HCT116 (cell line): Measurements from ENCODE around the gene MT3. TPM values are rescaled to one million over a fixed set of nuclear protein-coding genes. Genes with fewer than 3 reads are reported as not detected.

Source experiments
- ATAC-seq: fragments of 200-7000 bp; cut with Tn5 transposase; 2 replicates; pipeline ENCODE4 v1.9.1; 2020; ENCODE audit warnings: mild to moderate bottlenecking, moderate library complexity
- Bru-seq: library from RNA; stranded (reverse); fragments of 400-500 nt; gene quantifications from one replicate; lab custom pipeline; 2021; lab: Mats Ljungman, UMichigan
- BruChase-seq, 2 experiments: library from RNA; stranded (reverse); fragments of 400-500 nt; gene quantifications; one replicate each; lab custom pipeline; 2021; lab: Mats Ljungman, UMichigan
- BruUV-seq: library from RNA; stranded (reverse); fragments of 400-500 nt; replicated peaks from 2 replicates; lab custom pipeline; 2021; lab: Mats Ljungman, UMichigan
- CTCF ChIA-PET: fragments of 300-600 bp; sonication (Branson Sonifier 250); formaldehyde crosslinking; loops from one replicate; lab custom pipeline; 2021; ENCODE audit warnings: antibody characterized with exemption; lab: Charles Lee
- POLR2A ChIA-PET: fragments of 300-600, 350-600 bp; sonication (Branson Sonifier 250); formaldehyde crosslinking; loops from one replicate; lab custom pipeline; 2021; ENCODE audit warnings: antibody characterized with exemption; lab: Charles Lee
- RAD21 ChIA-PET, 2 experiments: fragments of 300-600 bp; sonication (Branson Sonifier 250); formaldehyde crosslinking; loops; one replicate each; lab custom pipeline; 2023; ENCODE audit warnings: low total read pairs in 2 of 2; ENCODE audit not compliant: uncharacterized antibody in 2 of 2, unreplicated experiment in 2 of 2, low non-redundant PET in 1 of 2; lab: Charles Lee
- DNase-seq: peaks from one replicate; pipeline ENCODE4 v3.0.0-alpha.2; 2010; ENCODE audit warnings: low read depth, low spot score
- H2AFZ ChIP-seq: fragments of 200-600 bp; shearing (Covaris generic), sonication (generic); 2 replicates; pipeline ENCODE4 v1.6.1; 2017; ENCODE audit warnings: low read depth, mixed run types, mixed read lengths, antibody characterized with exemption, low read length; ENCODE audit not compliant: poor library complexity, severe bottlenecking
- H3K27ac ChIP-seq: 2 replicates; pipeline ENCODE4 v1.5.1; 2012; ENCODE audit warnings: low read depth, low read length
- H3K27me3 ChIP-seq: fragments of 200-600 bp; sonication (generic); 2 replicates; pipeline ENCODE4 v1.6.1; 2016; ENCODE audit warnings: mixed run types, low read length, mixed read lengths; ENCODE audit not compliant: insufficient read depth
- H3K36me3 ChIP-seq, 2 experiments: fragments of 200-500 bp in 1 of 2; fragments of 200-600 bp in 1 of 2; sonication (Bioruptor generic) in 1 of 2; sonication (generic) in 1 of 2; 2 replicates each; pipeline versions ENCODE4 v1.5.1 to v1.6.1; 2014 to 2016; ENCODE audit warnings: low read length in 2 of 2, inconsistent platforms in 1 of 2, mixed read lengths in 1 of 2, mixed run types in 1 of 2; ENCODE audit not compliant: insufficient read depth in 2 of 2, control insufficient read depth in 1 of 2
- H3K4me1 ChIP-seq, 2 experiments: fragments of 200-600 bp in 1 of 2; sonication (generic) in 1 of 2; 2 replicates each; pipeline versions ENCODE4 v1.5.1 to v1.6.1; 2012 to 2017; ENCODE audit warnings: low read length in 2 of 2, inconsistent platforms in 1 of 2, mild to moderate bottlenecking in 1 of 2, mixed read lengths in 1 of 2, mixed run types in 1 of 2, moderate library complexity in 1 of 2; ENCODE audit not compliant: insufficient read depth in 2 of 2, control insufficient read depth in 1 of 2
- H3K4me2 ChIP-seq: fragments of 200-600 bp; sonication (generic); 2 replicates; pipeline ENCODE4 v1.6.1; 2017; ENCODE audit warnings: mixed run types, low read length, mixed read lengths
- H3K4me3 ChIP-seq, 2 experiments: fragments of 200-600 bp in 1 of 2; sonication (generic) in 1 of 2; replicated peaks in 1 of 2; 2 replicates each; pipeline ENCODE4 v1.5.1; 2011 to 2016; ENCODE audit warnings: low read length in 2 of 2, control low read depth in 1 of 2, low read depth in 1 of 2, mild to moderate bottlenecking in 1 of 2, mixed read lengths in 1 of 2, mixed run types in 1 of 2
- H3K79me2 ChIP-seq: fragments of 200-600 bp; sonication (generic); 2 replicates; pipeline ENCODE4 v1.6.1; 2017; ENCODE audit warnings: mild to moderate bottlenecking, mixed run types, low read length, moderate library complexity, mixed read lengths; ENCODE audit not compliant: insufficient read depth
- H3K9ac ChIP-seq: fragments of 200-600 bp; sonication (generic); 2 replicates; pipeline ENCODE4 v1.6.1; 2016; ENCODE audit warnings: low read length, mixed read lengths
- H3K9me2 ChIP-seq: fragments of 200-600 bp; sonication (generic), shearing (Covaris generic); 2 replicates; pipeline ENCODE4 v1.6.1; 2017; ENCODE audit warnings: mixed run types, mild to moderate bottlenecking, moderate library complexity; ENCODE audit not compliant: insufficient read depth
- H3K9me3 ChIP-seq, 2 experiments: fragments of 200-500 bp in 1 of 2; fragments of 200-600 bp in 1 of 2; sonication (Bioruptor generic) in 1 of 2; sonication (generic) in 1 of 2; 2 replicates each; pipeline ENCODE4 v1.6.1; 2014 to 2017; ENCODE audit warnings: low read length in 2 of 2, mixed read lengths in 2 of 2, inconsistent platforms in 1 of 2, low read depth in 1 of 2, mild to moderate bottlenecking in 1 of 2, mixed run types in 1 of 2, moderate library complexity in 1 of 2; ENCODE audit not compliant: control insufficient read depth in 1 of 2, insufficient read depth in 1 of 2
- H4K20me1 ChIP-seq: fragments of 200-600 bp; sonication (generic), shearing (Covaris generic); 2 replicates; pipeline ENCODE4 v1.6.1; 2017; ENCODE audit warnings: mixed run types, mild to moderate bottlenecking, moderate library complexity; ENCODE audit not compliant: insufficient read depth
- CBX3 ChIP-seq: IDR thresholded peaks from 2 replicates; pipeline ENCODE4 v1.6.1; 2012; ENCODE audit warnings: low read depth
- EGR1 ChIP-seq: IDR thresholded peaks from 2 replicates; pipeline ENCODE4 v1.6.1; 2012; ENCODE audit warnings: low read depth
- ELF1 ChIP-seq: IDR thresholded peaks from 2 replicates; pipeline ENCODE4 v1.6.1; 2012; ENCODE audit warnings: low read depth, borderline replicate concordance
- EZH2phosphoT487 ChIP-seq: fragments of 200-600 bp; IDR thresholded peaks from 2 replicates; pipeline ENCODE4 v1.6.1; 2018; ENCODE audit warnings: antibody characterized with exemption, borderline replicate concordance
- FOSL1 ChIP-seq: IDR thresholded peaks from 2 replicates; pipeline ENCODE4 v1.6.1; 2012; ENCODE audit warnings: low read depth
- POLR2A ChIP-seq: IDR thresholded peaks from 2 replicates; pipeline ENCODE4 v1.7.0; 2011; ENCODE audit warnings: borderline replicate concordance; ENCODE audit not compliant: insufficient read depth, insufficient read length; ENCODE audit errors: extremely low read depth
- POLR2AphosphoS5 ChIP-seq: IDR thresholded peaks from 2 replicates; pipeline ENCODE4 v1.6.1; 2011; ENCODE audit warnings: mild to moderate bottlenecking, low read depth, low read length, moderate library complexity
- SIN3A ChIP-seq: IDR thresholded peaks from 2 replicates; pipeline ENCODE4 v1.6.1; 2012; ENCODE audit warnings: low read depth
- SP1 ChIP-seq: IDR thresholded peaks from 2 replicates; pipeline ENCODE4 v1.6.1; 2012; ENCODE audit warnings: low read depth
- YY1 ChIP-seq: IDR thresholded peaks from 2 replicates; pipeline ENCODE4 v1.6.1; 2011; ENCODE audit warnings: low read length, low read depth, moderate library complexity, mild to moderate bottlenecking; ENCODE audit not compliant: insufficient replicate concordance; ENCODE audit errors: extremely low read depth
- ZFX ChIP-seq: fragments of 450-650 bp; IDR thresholded peaks from 2 replicates; pipeline ENCODE4 v1.6.1; 2017
- ZNF274 ChIP-seq: fragments of 200-500 bp; sonication (Bioruptor generic); IDR thresholded peaks from 2 replicates; pipeline ENCODE4 v1.6.1; 2014; ENCODE audit warnings: mild to moderate bottlenecking, low read depth, low read length, inconsistent platforms
- intact Hi-C: fragments of 100-400 bp; cut with micrococcal nuclease; formaldehyde crosslinking; loops from 2 replicates; pipeline ENCODE4 v1.10.0; 2022
- long read RNA-seq: library from polyadenylated mRNA; unstranded; transcript quantifications from one replicate; pipeline ENCODE4 v2.0.0, GENCODE V29; 2021; ENCODE audit not compliant: unreplicated experiment
- polyA plus RNA-seq: library from polyadenylated mRNA; unstranded; fragments of >200 nt; gene quantifications from 2 replicates; pipeline ENCODE4 v1.2.1, GENCODE V29; 2012; ENCODE audit warnings: missing spikeins
- total RNA-seq: library from RNA; stranded (reverse); gene quantifications from one replicate; pipeline ENCODE4 v1.2.1, GENCODE V29; 2021; ENCODE audit not compliant: unreplicated experiment
- TF ChIP-seq, protein P1 (sequence below): IDR thresholded peaks from 2 replicates; pipeline ENCODE4 v1.6.1; 2011; ENCODE audit warnings: mild to moderate bottlenecking, low read length, moderate library complexity; ENCODE audit not compliant: insufficient replicate concordance; ENCODE audit errors: extremely low read depth
- TF ChIP-seq, protein P2 (sequence below): IDR thresholded peaks from 2 replicates; pipeline ENCODE4 v1.6.1; 2012
- TF ChIP-seq, protein P3 (sequence below): IDR thresholded peaks from 2 replicates; pipeline ENCODE4 v1.6.1; 2012
- TF ChIP-seq, protein P4 (sequence below): IDR thresholded peaks from 2 replicates; pipeline ENCODE4 v1.6.1; 2012; ENCODE audit warnings: low read depth

MT3 gene
- not detected for total RNA-seq
- polyA plus RNA-seq = not detected in 2 replicates
- Bru-seq, nascent RNA = not detected
- not detected for BruChase-seq, experiment 1, labeled RNA remaining after a 6-hour chase
- BruChase-seq, experiment 2, labeled RNA remaining after a 2-hour chase = not detected
- long read RNA-seq = 0 reads

DNA sequence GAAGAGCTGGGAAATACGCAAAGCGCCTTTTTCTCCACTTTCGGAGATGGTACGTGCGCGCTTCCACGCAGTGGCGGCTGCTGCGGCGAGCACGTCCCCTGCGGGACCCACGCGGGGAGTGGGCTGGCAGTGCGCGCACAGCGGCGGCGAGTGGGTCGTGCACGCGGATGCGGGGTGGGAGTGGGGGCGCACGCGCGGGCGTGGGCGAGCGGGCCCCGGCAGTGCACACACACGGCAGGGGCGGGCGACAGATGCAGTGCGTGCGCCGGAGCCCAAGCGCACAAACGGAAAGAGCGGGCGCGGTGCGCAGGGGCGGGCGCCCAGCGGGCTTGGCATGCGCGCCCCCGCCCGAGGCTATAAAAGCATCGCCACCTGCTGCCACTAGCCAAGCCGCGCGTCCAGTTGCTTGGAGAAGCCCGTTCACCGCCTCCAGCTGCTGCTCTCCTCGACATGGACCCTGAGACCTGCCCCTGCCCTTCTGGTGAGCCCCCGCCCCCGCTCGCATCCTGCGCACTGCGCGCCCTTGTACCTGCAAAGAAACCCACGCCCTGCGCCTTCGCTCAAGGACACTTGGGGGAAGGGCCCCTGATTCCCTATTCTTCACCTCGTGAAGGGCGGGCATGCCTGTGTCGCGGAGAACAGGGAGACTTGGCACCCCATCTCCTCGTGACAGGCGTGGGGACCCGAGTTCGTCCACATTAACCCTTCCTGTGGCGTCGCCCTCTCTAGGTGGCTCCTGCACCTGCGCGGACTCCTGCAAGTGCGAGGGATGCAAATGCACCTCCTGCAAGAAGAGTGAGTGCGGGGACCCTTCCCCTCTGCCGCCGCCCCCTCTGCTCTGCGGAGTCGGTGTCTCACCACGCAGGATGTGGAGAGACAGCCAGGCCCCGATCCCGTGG lies at the start of gene MT3:
Gene MT3 (plus strand): TSS at position 388 of the 899 bp plus-strand sequence. CDS start 63 bp downstream, at position 451.
- no peak within 1 kb of the TSS for H3K27ac ChIP-seq
- intact Hi-C loops = no loop called here
- H3K27me3 ChIP-seq = 0 out of 2 replicates have a peak, but pooled peaks cover 3% of the 10 kb centered on the region
- no peaks in the 10 kb centered on the region for H4K20me1 ChIP-seq
- H2AFZ ChIP-seq = no peak within 1 kb of the TSS
- no peak within 1 kb of the TSS for H3K9ac ChIP-seq
- RAD21 ChIA-PET = no interaction called here
- CTCF ChIA-PET = interaction anchor here (0.8 kb wide), 1 partner anchor 14 kb away, joined by 3 read pairs; no protein-coding TSS in a partner anchor
- H3K9me2 ChIP-seq = no peaks in the 10 kb centered on the region
- no peak for DNase-seq
- no peaks in the 10 kb centered on the region for H3K79me2 ChIP-seq
- BruUV-seq = no TSS peak
- POLR2A ChIA-PET = no interaction called here
- no peaks in the 10 kb centered on the region for H3K36me3 ChIP-seq
- no peak within 1 kb of the TSS for H3K4me3 ChIP-seq
- H3K4me2 ChIP-seq = no peak within 1 kb of the TSS
- no peaks in the 10 kb centered on the region for H3K4me1 ChIP-seq
- TF ChIP-seq, protein P1, sequence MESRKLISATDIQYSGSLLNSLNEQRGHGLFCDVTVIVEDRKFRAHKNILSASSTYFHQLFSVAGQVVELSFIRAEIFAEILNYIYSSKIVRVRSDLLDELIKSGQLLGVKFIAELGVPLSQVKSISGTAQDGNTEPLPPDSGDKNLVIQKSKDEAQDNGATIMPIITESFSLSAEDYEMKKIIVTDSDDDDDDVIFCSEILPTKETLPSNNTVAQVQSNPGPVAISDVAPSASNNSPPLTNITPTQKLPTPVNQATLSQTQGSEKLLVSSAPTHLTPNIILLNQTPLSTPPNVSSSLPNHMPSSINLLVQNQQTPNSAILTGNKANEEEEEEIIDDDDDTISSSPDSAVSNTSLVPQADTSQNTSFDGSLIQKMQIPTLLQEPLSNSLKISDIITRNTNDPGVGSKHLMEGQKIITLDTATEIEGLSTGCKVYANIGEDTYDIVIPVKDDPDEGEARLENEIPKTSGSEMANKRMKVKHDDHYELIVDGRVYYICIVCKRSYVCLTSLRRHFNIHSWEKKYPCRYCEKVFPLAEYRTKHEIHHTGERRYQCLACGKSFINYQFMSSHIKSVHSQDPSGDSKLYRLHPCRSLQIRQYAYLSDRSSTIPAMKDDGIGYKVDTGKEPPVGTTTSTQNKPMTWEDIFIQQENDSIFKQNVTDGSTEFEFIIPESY = no peak
- TF ChIP-seq, protein P2, sequence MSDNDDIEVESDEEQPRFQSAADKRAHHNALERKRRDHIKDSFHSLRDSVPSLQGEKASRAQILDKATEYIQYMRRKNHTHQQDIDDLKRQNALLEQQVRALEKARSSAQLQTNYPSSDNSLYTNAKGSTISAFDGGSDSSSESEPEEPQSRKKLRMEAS = no peak
- TF ChIP-seq SIN3A (no peak), POLR2AphosphoS5 (no peak), ZFX (no peak), CBX3 (no peak), EGR1 (no peak), POLR2A (no peak), EZH2phosphoT487 (no peak), ZNF274 (no peak), SP1 (no peak), FOSL1 (no peak), YY1 (no peak), ELF1 (no peak)
- TF ChIP-seq, protein P3, sequence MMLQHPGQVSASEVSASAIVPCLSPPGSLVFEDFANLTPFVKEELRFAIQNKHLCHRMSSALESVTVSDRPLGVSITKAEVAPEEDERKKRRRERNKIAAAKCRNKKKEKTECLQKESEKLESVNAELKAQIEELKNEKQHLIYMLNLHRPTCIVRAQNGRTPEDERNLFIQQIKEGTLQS = no peak
- TF ChIP-seq, protein P4, sequence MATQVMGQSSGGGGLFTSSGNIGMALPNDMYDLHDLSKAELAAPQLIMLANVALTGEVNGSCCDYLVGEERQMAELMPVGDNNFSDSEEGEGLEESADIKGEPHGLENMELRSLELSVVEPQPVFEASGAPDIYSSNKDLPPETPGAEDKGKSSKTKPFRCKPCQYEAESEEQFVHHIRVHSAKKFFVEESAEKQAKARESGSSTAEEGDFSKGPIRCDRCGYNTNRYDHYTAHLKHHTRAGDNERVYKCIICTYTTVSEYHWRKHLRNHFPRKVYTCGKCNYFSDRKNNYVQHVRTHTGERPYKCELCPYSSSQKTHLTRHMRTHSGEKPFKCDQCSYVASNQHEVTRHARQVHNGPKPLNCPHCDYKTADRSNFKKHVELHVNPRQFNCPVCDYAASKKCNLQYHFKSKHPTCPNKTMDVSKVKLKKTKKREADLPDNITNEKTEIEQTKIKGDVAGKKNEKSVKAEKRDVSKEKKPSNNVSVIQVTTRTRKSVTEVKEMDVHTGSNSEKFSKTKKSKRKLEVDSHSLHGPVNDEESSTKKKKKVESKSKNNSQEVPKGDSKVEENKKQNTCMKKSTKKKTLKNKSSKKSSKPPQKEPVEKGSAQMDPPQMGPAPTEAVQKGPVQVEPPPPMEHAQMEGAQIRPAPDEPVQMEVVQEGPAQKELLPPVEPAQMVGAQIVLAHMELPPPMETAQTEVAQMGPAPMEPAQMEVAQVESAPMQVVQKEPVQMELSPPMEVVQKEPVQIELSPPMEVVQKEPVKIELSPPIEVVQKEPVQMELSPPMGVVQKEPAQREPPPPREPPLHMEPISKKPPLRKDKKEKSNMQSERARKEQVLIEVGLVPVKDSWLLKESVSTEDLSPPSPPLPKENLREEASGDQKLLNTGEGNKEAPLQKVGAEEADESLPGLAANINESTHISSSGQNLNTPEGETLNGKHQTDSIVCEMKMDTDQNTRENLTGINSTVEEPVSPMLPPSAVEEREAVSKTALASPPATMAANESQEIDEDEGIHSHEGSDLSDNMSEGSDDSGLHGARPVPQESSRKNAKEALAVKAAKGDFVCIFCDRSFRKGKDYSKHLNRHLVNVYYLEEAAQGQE = no peak
- TF ChIP-seq, all 23 proteins: peak for 0
- H3K9me3 ChIP-seq = no peaks in the 10 kb centered on the region
- no peak for ATAC-seq
